ENCODE data around the gene MMP24OS.

Gene MMP24OS

DNA sequence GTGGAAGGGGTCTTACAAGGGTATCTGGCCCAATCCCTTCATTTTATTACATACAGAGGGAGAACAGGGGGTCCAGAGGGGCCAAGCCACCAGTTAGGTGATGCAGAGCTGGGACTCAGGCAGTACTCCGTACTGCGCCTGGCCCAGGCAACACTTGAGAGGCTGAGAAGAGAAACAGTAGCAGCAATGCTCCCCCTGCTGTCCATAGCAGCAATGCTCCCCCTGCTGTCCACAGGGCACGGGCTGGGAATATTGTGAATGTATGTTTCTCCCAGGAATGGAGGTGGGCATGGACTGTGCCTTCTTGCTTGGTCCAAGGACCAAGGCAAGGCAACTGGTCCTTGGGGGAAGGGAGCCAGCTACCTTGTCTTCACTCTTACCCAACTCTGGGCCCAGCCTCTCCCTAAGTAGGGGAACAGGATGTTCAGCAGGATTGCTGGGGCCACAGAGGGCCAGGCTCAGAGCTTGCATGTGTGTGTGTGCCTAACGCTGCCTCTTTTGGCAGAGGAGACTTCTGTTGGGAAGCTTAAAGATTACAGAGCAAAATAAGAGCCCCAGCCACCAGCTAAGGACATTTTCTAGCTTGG is 29.1 kb upstream of the MMP24OS start:
- no peak for DNase-seq (ENCODE audit: low read depth in 2 of 2)

- DNase-seq (ENCODE audit: low read depth in 2 of 2), result peak in 1 of 2 donors; percentile 23
Measured at GRCh38 chr20:35305682-35306556, 28.0 kb upstream of the MMP24OS start.

GRCh38 chr20:35304956-35305355 is 27.0 kb upstream of the MMP24OS start:
- DNase-seq (ENCODE audit: low read depth in 2 of 2), result no peak

DNA sequence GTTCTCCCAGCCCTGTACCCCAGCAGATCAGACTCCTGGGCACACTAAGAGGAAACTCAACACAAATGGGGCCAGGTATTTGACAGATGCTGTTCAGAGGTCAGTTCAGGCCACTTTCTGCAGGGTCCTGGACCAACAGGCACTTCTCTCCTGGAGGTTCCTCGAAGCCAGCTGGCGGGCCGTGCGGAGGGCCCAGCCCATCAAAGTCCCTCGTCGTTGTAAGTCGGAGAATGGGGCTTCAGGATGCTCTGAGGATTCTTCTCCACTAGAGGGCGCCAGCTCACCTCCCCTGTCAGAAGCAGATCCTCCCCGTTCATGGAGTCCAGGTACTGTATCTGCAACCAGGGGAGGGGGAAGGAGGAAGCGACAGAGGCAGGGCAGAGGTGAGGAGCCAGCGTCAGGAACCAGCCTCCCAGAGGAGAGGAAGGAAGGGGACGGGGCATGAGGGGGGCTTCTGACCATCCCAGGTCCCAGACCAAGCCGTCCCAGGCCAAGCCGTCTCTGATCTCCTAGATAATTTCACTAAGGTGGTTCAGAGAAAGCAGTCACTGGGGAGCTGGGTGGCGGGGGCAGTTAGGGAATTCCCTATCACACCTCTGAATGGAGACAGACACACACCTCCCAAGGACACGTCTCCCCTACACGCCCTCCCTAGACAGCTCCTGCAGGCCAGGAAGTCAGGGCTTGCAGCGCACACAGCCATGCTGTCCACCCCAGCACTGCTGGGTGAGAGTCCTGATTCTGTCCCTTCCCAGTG is 26.0 kb upstream of the MMP24OS start:
- DNase-seq (ENCODE audit: low read depth in 2 of 2), result peak; percentile 68 to 73

DNA sequence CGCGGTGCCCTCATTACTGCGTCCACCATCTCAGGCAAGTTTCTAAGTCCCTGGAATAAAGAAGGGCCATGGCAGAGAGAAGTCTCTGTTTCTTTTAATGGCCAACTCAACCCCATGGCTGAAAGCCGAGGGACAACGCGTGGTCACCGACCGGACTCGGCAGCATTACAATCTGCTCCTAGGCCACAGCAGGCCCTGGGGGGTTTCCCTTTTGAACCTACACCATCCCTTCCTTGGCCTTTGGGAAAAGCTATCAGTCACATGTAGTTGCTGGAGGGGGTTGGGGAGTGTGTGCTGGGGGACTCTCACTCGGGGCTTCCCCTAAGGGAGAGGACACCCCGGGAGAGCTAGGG is 25.4 kb upstream of the MMP24OS start:
- no peak for DNase-seq (ENCODE audit: low read depth in 2 of 2)

GRCh38 chr20:35302421-35303335 is 24.8 kb upstream of the MMP24OS start:
- DNase-seq (ENCODE audit: low read depth in 2 of 2), result no peak

- DNase-seq (ENCODE audit: low read depth in 2 of 2), result no peak
Measured at GRCh38 chr20:35301426-35301825, 23.5 kb upstream of the MMP24OS start.

GRCh38 chr20:35300469-35301262 is 22.7 kb upstream of the MMP24OS start:
- DNase-seq (ENCODE audit: low read depth in 2 of 2), result no peak

DNA sequence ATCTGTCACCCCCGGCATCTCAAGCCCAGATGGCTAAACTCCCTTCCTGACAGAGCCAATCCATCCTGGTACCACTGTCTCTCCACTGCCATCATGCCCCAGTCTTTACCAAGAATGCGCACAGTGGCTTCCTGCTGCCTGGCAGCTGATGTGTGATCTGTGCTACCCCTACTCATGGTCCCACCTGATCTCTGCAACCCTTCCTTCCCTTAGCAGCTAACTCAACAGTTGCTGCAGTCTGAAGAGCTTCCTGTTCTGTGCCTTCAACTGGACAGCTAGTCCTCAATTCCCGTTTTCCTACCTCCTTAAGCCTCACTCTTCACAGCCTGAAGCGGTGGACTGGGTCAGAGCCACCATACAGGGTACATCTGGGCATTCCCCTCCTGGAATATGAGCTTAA is 21.9 kb upstream of the MMP24OS start:
- no peak for DNase-seq (ENCODE audit: low read depth in 2 of 2)

DNA sequence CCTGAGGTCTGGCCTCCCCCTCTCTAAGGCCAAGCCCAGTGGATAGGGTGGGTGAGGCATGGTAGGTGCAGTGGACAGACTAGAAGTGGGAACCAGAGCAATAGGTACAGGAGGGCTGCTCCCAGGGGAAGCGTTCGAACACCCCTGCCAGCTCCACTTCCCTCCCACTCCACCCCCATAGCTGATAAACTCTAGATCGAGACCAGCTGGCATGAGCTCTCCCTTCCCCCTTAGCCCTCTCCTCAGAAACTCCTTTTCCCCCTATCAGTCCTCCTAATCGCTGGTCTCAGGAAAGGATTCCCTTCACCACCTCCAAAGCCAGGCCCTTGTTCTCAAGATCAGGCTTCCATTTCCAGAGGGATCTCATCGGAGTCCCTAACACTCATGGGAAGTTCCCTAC is 20.3 kb upstream of the MMP24OS start:
- no peak for DNase-seq (ENCODE audit: low read depth in 2 of 2)

GRCh38 chr20:35297740-35298139 is 19.8 kb upstream of the MMP24OS start:
- no peak for DNase-seq (ENCODE audit: low read depth in 2 of 2)

DNA sequence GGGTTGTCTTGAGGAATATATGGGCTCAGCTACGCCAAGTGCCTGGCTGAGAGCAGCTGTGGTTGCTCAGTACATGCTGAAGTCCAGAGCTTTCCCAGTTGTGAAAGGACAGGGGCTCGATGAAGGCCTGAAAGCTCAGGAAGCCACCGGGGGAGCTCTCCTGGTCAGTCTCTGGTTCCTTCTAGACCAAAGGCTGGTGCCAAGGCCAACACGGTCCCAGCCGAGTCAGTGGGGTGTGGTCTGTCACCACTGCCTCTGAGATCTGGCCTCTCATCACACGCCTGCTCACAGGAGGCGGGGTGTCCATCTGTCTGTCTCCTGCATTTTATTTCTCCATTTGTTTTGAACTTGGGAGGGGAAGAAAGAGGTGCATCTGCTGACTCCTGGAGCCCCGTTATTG is 19.2 kb upstream of the MMP24OS start:
- DNase-seq (ENCODE audit: low read depth in 2 of 2), result no peak

DNA sequence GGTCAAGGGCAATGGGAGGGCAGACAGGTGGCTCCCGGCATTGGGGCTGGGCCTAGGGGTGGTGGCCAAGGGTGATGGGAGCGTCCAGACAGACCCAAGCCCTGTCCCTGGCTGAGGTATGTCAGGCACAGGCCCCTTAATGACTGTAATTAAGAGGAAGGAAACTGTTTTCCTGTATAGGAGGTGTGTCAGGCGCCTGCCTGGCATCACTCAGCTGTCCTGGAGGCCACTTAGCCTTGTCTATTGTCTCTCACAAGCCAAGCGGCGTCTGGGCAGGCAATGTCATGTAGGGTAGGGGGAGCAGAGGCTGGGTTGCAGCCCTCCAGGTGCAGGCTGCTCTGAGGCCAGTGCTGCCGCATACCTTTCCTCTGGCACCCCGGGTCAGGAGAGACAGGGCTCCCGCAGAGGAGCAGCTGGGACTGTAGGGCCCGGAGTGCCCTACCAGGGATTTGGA is 18.2 kb upstream of the MMP24OS start:
- DNase-seq (ENCODE audit: low read depth in 2 of 2), result no peak

GRCh38 chr20:35295674-35296073 is 17.8 kb upstream of the MMP24OS start:
- no peak for DNase-seq (ENCODE audit: low read depth in 2 of 2)

GRCh38 chr20:35295058-35295457 is 17.1 kb upstream of the MMP24OS start:
- no peak for DNase-seq (ENCODE audit: low read depth in 2 of 2)

DNA sequence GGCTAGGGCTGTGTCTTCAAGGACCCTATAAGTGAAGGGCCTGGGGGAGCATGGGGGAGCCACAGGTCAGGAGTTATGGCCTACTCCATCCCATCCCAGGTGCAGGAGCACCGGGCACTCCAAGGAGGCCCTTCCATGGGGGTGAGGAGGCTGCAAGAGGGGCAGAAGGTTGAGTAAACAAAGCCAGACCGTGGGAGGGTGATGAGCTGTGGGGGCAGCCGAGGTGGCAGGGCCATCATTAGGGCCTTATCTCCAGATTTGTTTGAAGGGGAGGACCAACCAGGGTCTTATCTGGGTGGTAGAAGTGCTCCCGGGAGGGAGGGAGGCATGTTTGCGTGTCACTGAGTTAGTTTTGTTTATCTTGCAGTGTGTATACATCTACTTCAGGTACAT is 16.4 kb upstream of the MMP24OS start:
- no peak for DNase-seq (ENCODE audit: low read depth in 2 of 2)

DNA sequence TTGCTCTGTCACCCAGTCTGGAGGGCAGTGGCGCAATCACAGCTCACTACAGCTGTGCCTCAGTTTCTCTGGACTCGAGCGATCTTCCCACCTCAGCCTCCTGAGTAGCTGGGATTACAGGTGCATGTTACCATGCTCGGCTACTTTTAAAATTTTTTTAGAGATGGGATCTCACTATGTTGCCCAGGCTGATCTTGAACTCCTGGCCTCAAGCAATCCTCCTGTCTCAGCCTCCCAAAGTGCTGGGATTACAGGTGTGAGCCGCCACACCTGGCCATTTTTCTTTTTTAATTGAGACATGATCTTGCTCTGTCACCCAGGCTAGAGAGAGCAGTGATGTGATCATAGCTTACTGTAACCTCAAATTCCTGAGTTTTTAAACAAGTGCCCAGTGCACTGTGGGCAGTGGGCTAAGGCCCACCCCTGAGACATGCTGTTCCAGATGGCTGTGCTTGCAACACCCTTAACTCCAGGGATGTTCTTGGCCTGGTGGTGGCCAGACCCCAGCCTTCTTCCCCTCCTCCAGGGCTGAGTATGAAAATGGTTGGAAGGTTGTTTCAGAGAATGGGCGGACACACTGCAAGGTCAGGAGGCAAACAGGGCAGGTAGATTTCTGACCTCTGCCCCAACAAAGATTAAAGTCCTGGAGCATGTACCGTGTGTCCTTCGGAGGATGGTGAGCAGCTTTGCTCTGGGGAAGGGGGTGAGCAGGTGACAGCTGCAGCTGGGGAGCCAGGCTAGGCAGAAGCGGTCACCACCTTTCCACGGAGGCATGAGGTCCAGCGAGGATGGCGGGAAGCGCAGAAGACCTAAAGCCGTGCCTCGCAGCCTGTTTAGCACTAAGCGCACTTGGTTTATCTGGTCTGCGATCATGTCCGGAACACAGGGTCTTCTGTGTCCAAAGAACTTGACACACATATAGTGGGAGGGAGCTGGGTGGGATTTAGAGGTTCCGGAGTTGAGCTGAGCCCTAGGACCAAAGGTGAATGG is 15.7 kb upstream of the MMP24OS start:
- DNase-seq (ENCODE audit: low read depth in 2 of 2), result no peak

DNA sequence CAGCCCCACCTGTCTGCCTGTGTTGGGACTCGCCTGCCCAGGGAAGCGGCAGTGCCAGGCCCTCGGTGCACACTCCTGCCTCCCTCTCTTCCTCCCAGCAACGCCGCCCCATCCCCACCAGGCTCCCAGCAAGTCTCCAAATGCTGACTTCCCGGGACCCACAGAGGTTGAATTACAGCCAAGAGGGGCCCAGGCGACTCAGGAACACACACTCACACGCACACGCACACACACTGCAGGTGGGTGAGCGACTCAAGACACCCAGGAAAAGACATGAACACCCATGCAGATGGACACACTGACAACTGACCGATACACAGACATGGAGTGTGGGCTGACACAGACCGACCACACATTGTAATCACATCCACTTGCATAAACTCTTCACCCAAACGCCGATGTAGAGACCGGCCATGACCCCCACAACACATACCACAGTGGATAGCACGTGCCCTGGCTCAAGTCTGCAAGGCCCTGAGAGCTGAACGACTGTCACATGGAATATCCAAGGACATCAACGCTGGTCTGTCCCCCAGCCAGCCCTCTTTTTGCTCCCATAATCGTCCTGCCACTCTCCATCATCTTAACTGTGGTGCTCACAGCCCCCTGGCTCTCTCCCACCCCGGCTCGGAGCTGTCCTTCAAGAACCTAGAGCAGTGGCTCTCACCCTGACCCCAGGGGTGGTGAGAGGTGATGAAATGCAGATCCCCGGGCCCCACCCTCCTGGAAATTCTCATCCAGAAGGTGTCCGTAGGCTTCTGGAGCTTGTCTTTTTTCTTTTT is 14.8 kb upstream of the MMP24OS start:
- DNase-seq (ENCODE audit: low read depth in 2 of 2), result no peak
